K562 (cell line): ENCODE measurements around the gene RABIF. TPM values are rescaled to one million over a fixed set of nuclear protein-coding genes. Genes with fewer than 3 reads are reported as not detected.

ENCODE experiments used
- CBX1 ChIP-seq: sonication (generic); IDR thresholded peaks from 2 replicates; pipeline ENCODE4 v1.6.1; 2016; ENCODE audit warnings: antibody characterized with exemption, low read depth, mild to moderate bottlenecking
- CEBPZ ChIP-seq: fragments of 150-350 bp; IDR thresholded peaks from 2 replicates; pipeline ENCODE4 v1.6.1; 2014; ENCODE audit warnings: low read depth, mild to moderate bottlenecking, low read length, borderline replicate concordance
- EP300 ChIP-seq: IDR thresholded peaks from 2 replicates; pipeline ENCODE4 v1.6.1; 2012; ENCODE audit warnings: low read length, improper control_type of control experiment
- HCFC1 ChIP-seq: IDR thresholded peaks from 2 replicates; pipeline ENCODE4 v1.6.1; 2012; ENCODE audit warnings: low read depth, low read length, improper control_type of control experiment
- HIVEP1 ChIP-seq: fragments of 250-450 bp; sonication (Bioruptor Pico); IDR thresholded peaks from 2 replicates; pipeline ENCODE4 v1.4.0; 2020; ENCODE audit warnings: mild to moderate bottlenecking
- JUN ChIP-seq, 2 experiments: sonication (generic) in 1 of 2; formaldehyde crosslinking in 1 of 2; IDR thresholded peaks; 2 replicates each; pipeline versions ENCODE4 v1.6.1 to v1.8.0; 2012 to 2022; ENCODE audit warnings: borderline replicate concordance in 2 of 2, mild to moderate bottlenecking in 2 of 2, improper control_type of control experiment in 1 of 2, low read depth in 1 of 2, low read length in 1 of 2, missing genetic modification reagents in 1 of 2
- LEF1 ChIP-seq: fragments of 450-650 bp; IDR thresholded peaks from 2 replicates; pipeline ENCODE4 v1.6.1; 2016; ENCODE audit warnings: mild to moderate bottlenecking
- MAZ ChIP-seq, 2 experiments: fragments of 450-650 bp in 1 of 2; sonication (generic) in 1 of 2; formaldehyde crosslinking; IDR thresholded peaks in 1 of 2; conservative IDR thresholded peaks in 1 of 2; 2 replicates each; pipeline versions ENCODE4 v1.4.0 to v1.5.0; 2020; ENCODE audit warnings: mild to moderate bottlenecking in 1 of 2, missing genetic modification reagents in 1 of 2
- NFYB ChIP-seq: IDR thresholded peaks from 2 replicates; pipeline ENCODE4 v1.6.1; 2011; ENCODE audit warnings: mild to moderate bottlenecking, moderate library complexity; ENCODE audit not compliant: insufficient read length; ENCODE audit errors: extremely low read depth
- NKRF ChIP-seq: fragments of 450-650 bp; IDR thresholded peaks from 2 replicates; pipeline ENCODE4 v1.6.1; 2016; ENCODE audit warnings: borderline replicate concordance
- SLC30A9 ChIP-seq: fragments of 250-450 bp; sonication (Bioruptor Pico); IDR thresholded peaks from 2 replicates; pipeline ENCODE4 v1.8.0; 2022; ENCODE audit warnings: mild to moderate bottlenecking, moderate library complexity
- SMARCE1 ChIP-seq: fragments of 450-650 bp; IDR thresholded peaks from 2 replicates; pipeline ENCODE4 v1.7.1; 2016; ENCODE audit warnings: mild to moderate bottlenecking
- TCF7L2 ChIP-seq: fragments of 150-350 bp; IDR thresholded peaks from 2 replicates; pipeline ENCODE4 v1.6.1; 2016; ENCODE audit warnings: low read depth, mild to moderate bottlenecking, low read length, moderate library complexity
- THRB ChIP-seq: fragments of 450-650 bp; formaldehyde crosslinking; conservative IDR thresholded peaks from 2 replicates; pipeline ENCODE4 v1.4.0; 2022; ENCODE audit warnings: mild to moderate bottlenecking, missing genetic modification characterization
- XRCC5 ChIP-seq: fragments of 200-400 bp; formaldehyde crosslinking; IDR thresholded peaks from 2 replicates; pipeline ENCODE4 v1.6.1; 2017; ENCODE audit warnings: low read depth, mild to moderate bottlenecking, low read length
- ZBTB43 ChIP-seq: sonication (generic); formaldehyde crosslinking; IDR thresholded peaks from 2 replicates; pipeline ENCODE4 v1.8.0; 2023; ENCODE audit warnings: mild to moderate bottlenecking, missing genetic modification reagents
- ZFP30 ChIP-seq: fragments of 250-450 bp; sonication (Bioruptor Pico); IDR thresholded peaks from 2 replicates; pipeline ENCODE4 v1.8.0; 2022; ENCODE audit warnings: moderate library complexity, mild to moderate bottlenecking, inconsistent platforms, borderline replicate concordance
- ZNF146 ChIP-seq: IDR thresholded peaks from one replicate; pipeline ENCODE4 v1.6.1; 2018; ENCODE audit warnings: missing compliant biosample characterization; ENCODE audit not compliant: unreplicated experiment
- polyA plus RNA-seq, 8 experiments: library from polyadenylated mRNA; depleted of rRNA in 4 of 8; stranded (reverse) in 5 of 8; unstranded in 3 of 8; fragments of >200 nt; fragmentation: Nextera tagmentation in 2 of 8; fragmentation: Illumina TruSeq in 1 of 8; extraction: Ambion mirVana in 2 of 8; extraction: Trizol in 1 of 8; gene quantifications; 2 replicates each; pipeline versions ENCODE4 v1.2.1 to v1.2.3, GENCODE V29; 2011 to 2014; ENCODE audit warnings: inconsistent platforms in 1 of 8, missing spikeins in 1 of 8
- total RNA-seq, 7 experiments: library from RNA; depleted of rRNA in 6 of 7; stranded (reverse); fragments of >200 nt in 6 of 7; fragmentation: Illumina TruSeq in 2 of 7; extraction: Trizol in 2 of 7; gene quantifications; 2 replicates each; pipeline versions ENCODE4 v1.2.1 to v1.2.3, GENCODE V29; 2011 to 2021; ENCODE audit warnings: low replicate concordance in 1 of 7

Gene RABIF
- total and polyA plus RNA-seq, 9 of the 15 experiments (the other 6 are each of a cell fraction or from before 2014, with no cell fraction given): 7.4 to 20.1 (median 11.0) TPM

- TF ChIP-seq NKRF (peak; percentile 92; the same call in 1 of the 2 replicates), ZNF146 (peak; percentile 34), CEBPZ (no peak), HIVEP1 (CRISPR knock-in tag) (no peak), ZBTB43 (CRISPR knock-in tag) (no peak), SMARCE1 (no peak; the same call in 1 of the 2 replicates), NFYB (no peak), MAZ (CRISPR knock-in tag; conservative IDR thresholded peaks at IDR 0.05 in 1 of 2, IDR thresholded peaks at IDR 0.05 in 1 of 2) (peak; percentile 97 to 98), TCF7L2 (no peak), EP300 (peak; percentile 66; the same call in 1 of the 2 replicates), HCFC1 (peak; percentile 83), THRB (CRISPR knock-in tag) (no peak), ZFP30 (CRISPR knock-in tag) (no peak), CBX1 (peak; percentile 29; the same call in 1 of the 2 replicates), JUN (IDR thresholded peaks at IDR 0.05; ENCODE audit: borderline replicate concordance, low read depth, low read length) (peak; percentile 93), JUN (CRISPR knock-in tag; IDR thresholded peaks at IDR 0.05; ENCODE audit: borderline replicate concordance) (no peak), LEF1 (peak; percentile 84), SLC30A9 (CRISPR knock-in tag) (no peak), XRCC5 (peak; percentile 28; the same call in 1 of the 2 replicates)
Observed at GRCh38 chr1:202926581-202927491, 37.9 kb upstream of the RABIF start, which contains the start of gene KLHL12 (continued).
